GM12873 (cell line): Measurements from ENCODE around the gene GORASP2.

ENCODE experiments used
- TF ChIP-seq, protein P1 (sequence below): IDR thresholded peaks from 2 replicates; pipeline ENCODE4 v1.5.1; 2012; ENCODE audit warnings: low read depth, mild to moderate bottlenecking, moderate library complexity, low read length, control low read depth; ENCODE audit not compliant: insufficient read depth; ENCODE audit errors: missing control alignments

The GORASP2 gene

DNA sequence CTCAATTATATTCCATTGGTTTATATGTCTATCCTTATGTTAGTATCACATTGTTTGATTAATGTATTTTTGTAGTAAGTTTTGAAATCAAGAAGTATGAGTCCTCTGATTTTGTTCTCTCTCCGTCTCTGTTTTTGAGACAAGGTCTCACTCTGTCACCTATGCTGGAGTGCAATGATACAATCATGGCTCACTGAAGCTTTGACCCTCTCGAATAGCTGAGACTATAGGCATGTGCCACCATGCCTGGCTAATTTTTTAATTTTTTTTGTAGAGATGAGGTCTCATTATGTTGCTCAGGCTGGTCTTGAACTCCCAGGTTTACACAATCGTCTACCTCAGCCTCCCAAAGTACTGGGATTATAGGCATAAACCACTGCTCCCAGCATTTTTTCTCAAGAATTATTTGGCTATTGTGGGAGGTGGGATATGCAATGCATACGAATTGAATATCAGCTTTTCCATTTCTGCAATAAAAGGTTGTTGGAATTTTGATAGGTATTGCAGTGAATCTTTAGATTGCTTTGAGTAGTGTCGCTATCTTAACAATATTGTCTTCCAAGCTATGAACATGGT lies 17.7 kb upstream of the GORASP2 start:
- TF ChIP-seq, protein P1, sequence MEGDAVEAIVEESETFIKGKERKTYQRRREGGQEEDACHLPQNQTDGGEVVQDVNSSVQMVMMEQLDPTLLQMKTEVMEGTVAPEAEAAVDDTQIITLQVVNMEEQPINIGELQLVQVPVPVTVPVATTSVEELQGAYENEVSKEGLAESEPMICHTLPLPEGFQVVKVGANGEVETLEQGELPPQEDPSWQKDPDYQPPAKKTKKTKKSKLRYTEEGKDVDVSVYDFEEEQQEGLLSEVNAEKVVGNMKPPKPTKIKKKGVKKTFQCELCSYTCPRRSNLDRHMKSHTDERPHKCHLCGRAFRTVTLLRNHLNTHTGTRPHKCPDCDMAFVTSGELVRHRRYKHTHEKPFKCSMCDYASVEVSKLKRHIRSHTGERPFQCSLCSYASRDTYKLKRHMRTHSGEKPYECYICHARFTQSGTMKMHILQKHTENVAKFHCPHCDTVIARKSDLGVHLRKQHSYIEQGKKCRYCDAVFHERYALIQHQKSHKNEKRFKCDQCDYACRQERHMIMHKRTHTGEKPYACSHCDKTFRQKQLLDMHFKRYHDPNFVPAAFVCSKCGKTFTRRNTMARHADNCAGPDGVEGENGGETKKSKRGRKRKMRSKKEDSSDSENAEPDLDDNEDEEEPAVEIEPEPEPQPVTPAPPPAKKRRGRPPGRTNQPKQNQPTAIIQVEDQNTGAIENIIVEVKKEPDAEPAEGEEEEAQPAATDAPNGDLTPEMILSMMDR, result no peak

DNA sequence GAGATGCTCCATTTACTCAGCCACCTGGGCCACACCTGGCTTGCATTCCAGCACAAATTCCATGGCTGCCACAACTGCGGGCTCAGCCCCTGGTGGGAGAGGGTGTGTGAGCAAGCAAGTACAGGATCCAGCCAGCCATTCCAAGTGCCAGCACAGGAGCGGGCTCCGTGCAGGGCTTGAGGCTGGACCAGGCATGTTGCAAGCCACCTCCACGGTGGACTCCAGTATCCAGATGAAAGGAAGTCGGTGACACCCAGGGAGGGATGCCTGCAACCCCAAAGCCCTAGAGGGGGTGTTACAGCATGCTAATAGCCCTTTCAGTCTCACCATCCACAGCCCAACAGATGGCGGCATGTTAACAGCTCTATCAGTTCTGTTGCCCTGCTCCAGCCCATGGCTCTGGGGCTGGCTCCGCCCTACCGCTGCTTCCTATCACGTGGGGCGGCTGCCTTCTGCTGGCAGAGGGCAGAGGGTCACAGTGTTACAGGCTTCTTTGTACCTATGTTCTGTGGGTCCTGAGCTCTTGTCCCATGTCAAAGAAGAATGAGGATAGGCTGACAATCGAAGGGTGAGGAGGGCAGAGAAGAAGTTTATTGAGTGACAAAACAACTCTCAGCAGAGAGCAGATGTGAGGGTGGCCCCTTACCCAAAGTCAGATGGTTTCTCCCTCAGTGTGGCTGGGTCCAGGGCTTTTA lies 11.7 kb upstream of the GORASP2 start:
- TF ChIP-seq, protein P1, result no peak

DNA sequence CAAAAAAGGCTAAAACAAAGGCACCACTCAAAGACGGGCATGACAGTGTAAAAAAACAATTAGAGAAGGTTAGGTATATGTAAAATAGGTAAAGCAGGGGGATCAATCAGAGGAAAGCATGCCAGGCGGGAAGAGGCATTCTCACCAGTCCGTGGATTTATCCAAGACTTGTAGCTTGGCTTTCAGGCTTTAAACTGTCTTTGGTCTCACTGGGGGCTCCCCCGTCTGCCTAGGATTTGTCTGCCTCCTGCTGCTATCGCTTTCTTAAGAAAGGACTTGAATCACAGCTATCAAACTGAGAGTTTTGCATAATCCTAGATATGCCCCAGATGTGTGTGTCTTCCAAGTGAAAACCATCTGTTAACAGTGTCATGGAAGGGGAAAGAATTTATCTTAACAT lies 11.1 kb upstream of the GORASP2 start:
- TF ChIP-seq, protein P1, result no peak

DNA sequence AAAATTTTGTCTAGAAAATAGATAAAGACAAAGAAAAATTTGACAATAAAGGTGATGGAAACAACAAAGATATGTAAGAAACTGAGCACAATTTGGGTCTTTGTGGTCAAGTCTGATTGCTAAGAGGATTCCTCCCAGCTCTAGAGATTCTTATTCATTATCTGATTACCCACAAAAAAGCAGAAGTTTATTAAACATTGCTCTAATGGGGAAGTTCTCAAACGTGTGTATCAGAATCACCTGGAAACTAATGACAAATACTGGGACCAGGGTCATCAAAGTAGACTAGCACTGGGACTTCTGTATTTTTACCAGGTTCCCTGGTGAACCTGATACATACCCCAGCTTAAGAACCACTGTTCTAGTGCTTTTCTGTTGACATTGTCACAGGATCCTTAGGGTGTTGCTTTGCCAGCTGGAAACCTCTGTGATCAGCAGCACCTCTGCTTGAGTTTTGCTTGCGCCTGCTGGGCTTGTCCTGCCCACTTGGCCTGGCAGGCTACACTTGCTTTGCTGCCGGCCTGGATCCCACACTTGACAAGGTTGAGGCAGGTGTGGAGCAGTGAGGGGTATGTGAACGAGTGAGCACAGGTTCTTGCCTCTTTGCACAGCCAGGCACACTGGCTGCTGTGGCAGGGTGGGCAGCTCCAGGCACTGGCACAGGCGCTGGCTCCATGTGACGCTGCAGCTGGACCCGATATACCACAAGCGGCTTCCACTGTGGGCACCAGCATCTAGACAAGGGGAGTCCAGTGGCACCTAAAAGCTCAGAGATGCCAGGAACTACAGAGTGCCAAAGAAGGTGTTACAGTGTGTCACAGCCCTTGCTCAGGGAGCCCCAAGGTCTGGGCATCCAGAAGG lies 6.2 kb upstream of the GORASP2 start:
- TF ChIP-seq, protein P1, result no peak

DNA sequence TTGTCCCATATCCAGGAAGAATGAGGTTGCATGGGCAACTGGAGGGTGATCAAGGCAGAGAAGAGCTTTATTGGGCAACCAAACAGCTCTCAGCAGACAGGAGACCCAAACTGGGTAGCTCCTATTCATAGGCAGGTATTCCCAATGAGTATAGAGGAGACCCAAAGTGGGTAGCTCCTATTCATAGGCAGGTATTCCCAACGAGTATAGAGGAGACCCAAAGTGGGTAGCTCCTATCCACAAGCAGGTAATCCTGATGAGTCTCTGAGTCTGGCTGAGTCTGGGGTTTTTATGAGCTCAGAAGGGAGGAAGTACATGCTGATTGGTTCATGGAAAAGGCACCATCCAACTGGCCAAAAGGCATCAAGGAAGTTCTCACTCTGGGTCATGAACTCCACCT lies 5.3 kb upstream of the GORASP2 start:
- TF ChIP-seq, protein P1, result no peak

DNA sequence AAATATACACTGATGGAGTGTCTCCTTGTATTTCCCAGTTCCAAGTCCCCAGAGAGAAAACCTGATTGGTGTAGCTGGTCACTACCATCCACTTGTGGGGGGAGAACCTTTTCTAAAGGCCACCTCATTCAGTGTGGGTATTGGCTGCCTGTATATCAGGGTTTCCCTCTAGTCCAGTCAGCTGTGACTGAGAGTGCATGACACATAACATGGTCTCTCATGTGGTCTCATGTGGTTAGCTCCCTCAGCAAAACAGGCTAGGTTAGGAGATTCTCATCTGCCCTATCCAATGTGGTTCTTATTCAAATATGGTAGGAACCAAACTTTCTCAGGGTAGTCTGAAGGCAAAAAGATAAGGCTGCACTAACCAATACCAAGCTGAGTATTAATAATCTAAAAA lies 4.1 kb upstream of the GORASP2 start:
- TF ChIP-seq, protein P1, result no peak

DNA sequence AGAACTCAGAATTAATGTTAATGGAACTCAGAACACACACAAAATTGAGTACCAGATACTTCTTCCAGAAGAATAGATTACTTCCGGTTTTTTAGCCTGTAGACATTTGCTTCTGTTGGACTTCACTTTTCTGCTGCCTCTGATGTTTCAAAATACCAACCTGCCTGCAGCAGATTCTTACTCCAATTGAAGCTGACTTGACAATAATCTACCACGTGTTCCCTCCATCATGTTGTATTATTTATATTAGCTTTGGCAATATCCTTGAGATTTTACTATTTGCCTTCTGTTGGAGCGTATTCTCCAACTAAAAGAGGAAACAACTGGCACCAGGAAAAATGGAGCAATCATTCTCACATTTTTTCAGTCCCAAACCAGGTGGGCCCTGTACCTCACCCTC lies 3.1 kb upstream of the GORASP2 start:
- TF ChIP-seq, protein P1, result no peak
